Measurements from ENCODE around the gene CCDC184. TPM values are rescaled to one million over a fixed set of nuclear protein-coding genes. Genes with fewer than 3 reads are reported as not detected.

The CCDC184 gene
- total RNA-seq, 1 donor from 2014 or later: 0.32 TPM

GRCh38 chr12:48192861-48193260 lies 9.4 kb downstream of the CCDC184 start:
- no peaks in the 10 kb centered on the region for H3K9me3 Mint-ChIP-seq (ENCODE audit: unreplicated experiment)
- no peaks in the 10 kb centered on the region for H3K36me3 Mint-ChIP-seq (ENCODE audit: unreplicated experiment)
- H3K27me3 Mint-ChIP-seq (ENCODE audit: unreplicated experiment): peaks cover 66% of the 10 kb centered on the region
- H3K4me3 Mint-ChIP-seq (ENCODE audit: unreplicated experiment): no peak overlapping the region
- TF ChIP-seq CTCF (IDR thresholded peaks at IDR 0.05): no peak
- no peak for DNase-seq (ENCODE audit: extremely low spot score, unreplicated experiment)
- no peak overlapping the region for H3K27ac Mint-ChIP-seq (ENCODE audit: unreplicated experiment)
- peaks cover 6% of the 10 kb centered on the region for H3K4me1 Mint-ChIP-seq (ENCODE audit: unreplicated experiment)

GRCh38 chr12:48193623-48194022 lies 10.2 kb downstream of the CCDC184 start:
- Mint-ChIP-seq H3K4me3 (ENCODE audit: unreplicated experiment) (no peak overlapping the region), H3K27me3 (ENCODE audit: unreplicated experiment) (peaks cover 59% of the 10 kb centered on the region), H3K9me3 (ENCODE audit: unreplicated experiment) (no peaks in the 10 kb centered on the region), H3K36me3 (ENCODE audit: unreplicated experiment) (no peaks in the 10 kb centered on the region), H3K4me1 (ENCODE audit: unreplicated experiment) (peaks cover 11% of the 10 kb centered on the region), H3K27ac (ENCODE audit: unreplicated experiment) (no peak overlapping the region)
- TF ChIP-seq CTCF (IDR thresholded peaks at IDR 0.05): no peak
- no peak for DNase-seq (ENCODE audit: extremely low spot score, unreplicated experiment)

- no peaks in the 10 kb centered on the region for H3K36me3 Mint-ChIP-seq (ENCODE audit: unreplicated experiment)
- peaks cover 48% of the 10 kb centered on the region for H3K27me3 Mint-ChIP-seq (ENCODE audit: unreplicated experiment)
- no peaks in the 10 kb centered on the region for H3K9me3 Mint-ChIP-seq (ENCODE audit: unreplicated experiment)
- DNase-seq (ENCODE audit: extremely low spot score, unreplicated experiment): no peak
- peaks cover 11% of the 10 kb centered on the region for H3K4me1 Mint-ChIP-seq (ENCODE audit: unreplicated experiment)
- no peak overlapping the region for H3K4me3 Mint-ChIP-seq (ENCODE audit: unreplicated experiment)
- TF ChIP-seq CTCF (IDR thresholded peaks at IDR 0.05): no peak
- H3K27ac Mint-ChIP-seq (ENCODE audit: unreplicated experiment): no peak overlapping the region
Measured at GRCh38 chr12:48194799-48195201, 11.4 kb downstream of the CCDC184 start.

- DNase-seq (ENCODE audit: extremely low spot score, unreplicated experiment): no peak
- H3K4me1 Mint-ChIP-seq (ENCODE audit: unreplicated experiment): peaks cover 11% of the 10 kb centered on the region
- no peaks in the 10 kb centered on the region for H3K36me3 Mint-ChIP-seq (ENCODE audit: unreplicated experiment)
- no peaks in the 10 kb centered on the region for H3K9me3 Mint-ChIP-seq (ENCODE audit: unreplicated experiment)
- TF ChIP-seq CTCF (IDR thresholded peaks at IDR 0.05): peak; percentile 50
- H3K4me3 Mint-ChIP-seq (ENCODE audit: unreplicated experiment): peak overlapping the region; percentile 71
- H3K27ac Mint-ChIP-seq (ENCODE audit: unreplicated experiment): peak overlapping the region; percentile 70
- peaks cover 39% of the 10 kb centered on the region for H3K27me3 Mint-ChIP-seq (ENCODE audit: unreplicated experiment)
Measured at GRCh38 chr12:48197549-48197970, 14.1 kb downstream of the CCDC184 start.

- Mint-ChIP-seq H3K36me3 (ENCODE audit: unreplicated experiment) (no peaks in the 10 kb centered on the region), H3K27ac (ENCODE audit: unreplicated experiment) (peak overlapping the region; percentile 70), H3K4me3 (ENCODE audit: unreplicated experiment) (peak overlapping the region; percentile 71), H3K9me3 (ENCODE audit: unreplicated experiment) (peaks cover 4% of the 10 kb centered on the region), H3K27me3 (ENCODE audit: unreplicated experiment) (peaks cover 39% of the 10 kb centered on the region), H3K4me1 (ENCODE audit: unreplicated experiment) (peaks cover 11% of the 10 kb centered on the region)
- TF ChIP-seq CTCF (IDR thresholded peaks at IDR 0.05): no peak
- DNase-seq (ENCODE audit: extremely low spot score, unreplicated experiment): peak; percentile 89
Measured at GRCh38 chr12:48197971-48198671, 14.7 kb downstream of the CCDC184 start.
